ENCODE results near the gene SGPP2.
"Not testable (repeated sequence)": the region's sequence is repeated elsewhere in the genome, so short reads cannot be mapped to it uniquely, and the experiment has no call there.

The SGPP2 gene

GRCh38 chr2:222424276-222424728 lies at the start of gene SGPP2:
SGPP2 (plus strand) TSS chr2:222424543; CDS start chr2:222424603, 60 bp downstream.
- no peak for DNase-seq

GRCh38 chr2:222375798-222376197 lies 48.5 kb upstream of the SGPP2 start:
- no peak for DNase-seq

GRCh38 chr2:222380456-222380855 lies 43.9 kb upstream of the SGPP2 start:
- DNase-seq, result no peak

- no peak for DNase-seq
Observed at GRCh38 chr2:222381566-222381965, 42.8 kb upstream of the SGPP2 start.

GRCh38 chr2:222383255-222383654 lies 41.1 kb upstream of the SGPP2 start:
- no peak for DNase-seq

- DNase-seq, result no peak
Observed at GRCh38 chr2:222391743-222392285, 32.5 kb upstream of the SGPP2 start.

- DNase-seq, result no peak
Observed at GRCh38 chr2:222393733-222394267, 30.5 kb upstream of the SGPP2 start.

- DNase-seq, result no peak
Observed at GRCh38 chr2:222398446-222398885, 25.9 kb upstream of the SGPP2 start.

GRCh38 chr2:222399038-222399783 lies 25.1 kb upstream of the SGPP2 start:
- peak; percentile 64 for DNase-seq

GRCh38 chr2:222404151-222404905 lies 20.0 kb upstream of the SGPP2 start:
- DNase-seq, result no peak

GRCh38 chr2:222408684-222409083 lies 15.7 kb upstream of the SGPP2 start:
- no peak for DNase-seq

GRCh38 chr2:222410534-222410933 lies 13.8 kb upstream of the SGPP2 start:
- no peak for DNase-seq

GRCh38 chr2:222412334-222412733 lies 12.0 kb upstream of the SGPP2 start:
- not testable (repeated sequence) for DNase-seq

GRCh38 chr2:222413295-222413911 lies 10.9 kb upstream of the SGPP2 start:
- no peak for DNase-seq

- no peak for DNase-seq
Observed at GRCh38 chr2:222418739-222419138, 5.6 kb upstream of the SGPP2 start.

GRCh38 chr2:222420508-222420907 lies 3.8 kb upstream of the SGPP2 start:
- no peak for DNase-seq

- DNase-seq, result no peak
Observed at GRCh38 chr2:222421626-222422025, 2.7 kb upstream of the SGPP2 start.

GRCh38 chr2:222423186-222423585 lies 1.2 kb upstream of the SGPP2 start:
- DNase-seq, result no peak

- DNase-seq, result no peak
Observed at GRCh38 chr2:222423632-222424275, 589 bp upstream of the SGPP2 start.

GRCh38 chr2:222424729-222425671 lies 657 bp downstream of the SGPP2 start:
- no peak for DNase-seq

- no peak for DNase-seq
Observed at GRCh38 chr2:222427646-222428301, 3.4 kb downstream of the SGPP2 start.

All from SHP77 treated with DMSO at 0.1 percent for 48 hours (cell line).